Kidney tubule cell (primary cell): ENCODE measurements around the gene HOXC4.
"Not testable (repeated sequence)": the region's sequence is repeated elsewhere in the genome, so short reads cannot be mapped to it uniquely, and the experiment has no call there.

Source experiments
- DNase-seq: peaks from one replicate; pipeline ENCODE4 v3.0.0-alpha.2; 2018; ENCODE audit warnings: low spot score

Gene HOXC4

GRCh38 chr12:54058128-54058768 is 4.6 kb downstream of the HOXC4 start:
- no peak for DNase-seq

GRCh38 chr12:54059668-54060067 is 6.0 kb downstream of the HOXC4 start:
- DNase-seq = no peak

- DNase-seq = no peak
These were observed 6.7 kb downstream of the HOXC4 start for GRCh38 chr12:54060174-54060974.

GRCh38 chr12:54060975-54061778 is 7.5 kb downstream of the HOXC4 start:
- peak; percentile 17 for DNase-seq

GRCh38 chr12:54065677-54066076 is 12.0 kb downstream of the HOXC4 start:
- no peak for DNase-seq

- peak; percentile 10 for DNase-seq
These were observed 12.8 kb downstream of the HOXC4 start for GRCh38 chr12:54066408-54066807.

GRCh38 chr12:54068418-54069070 is 14.9 kb downstream of the HOXC4 start:
- DNase-seq = peak; percentile 45

GRCh38 chr12:54071942-54072341 is 18.3 kb downstream of the HOXC4 start:
- DNase-seq = no peak

GRCh38 chr12:54074308-54074707 is 20.7 kb downstream of the HOXC4 start:
- DNase-seq = no peak

GRCh38 chr12:54075409-54075808 is 21.8 kb downstream of the HOXC4 start:
- DNase-seq = no peak

- no peak for DNase-seq
These were observed 22.3 kb downstream of the HOXC4 start for GRCh38 chr12:54075974-54076373.

- DNase-seq = peak; percentile 22
These were observed 24.2 kb downstream of the HOXC4 start for GRCh38 chr12:54077843-54078242.

- DNase-seq = peak; percentile 22
These were observed 25.5 kb downstream of the HOXC4 start for GRCh38 chr12:54079115-54079514.

- DNase-seq = peak; percentile 37
These were observed 26.6 kb downstream of the HOXC4 start for GRCh38 chr12:54080008-54080924.

- DNase-seq = peak; percentile 51
These were observed 27.4 kb downstream of the HOXC4 start for GRCh38 chr12:54081053-54081514.

GRCh38 chr12:54081581-54082396 is 28.2 kb downstream of the HOXC4 start:
- DNase-seq = peak; percentile 53

GRCh38 chr12:54082397-54082892 is 28.8 kb downstream of the HOXC4 start:
- DNase-seq = peak; percentile 53

- DNase-seq = not testable (repeated sequence)
These were observed 34.4 kb downstream of the HOXC4 start for GRCh38 chr12:54088011-54088410.

- DNase-seq = not testable (repeated sequence)
These were observed 35.8 kb downstream of the HOXC4 start for GRCh38 chr12:54089465-54089864.

GRCh38 chr12:54090312-54090711 is 36.7 kb downstream of the HOXC4 start:
- DNase-seq = not testable (repeated sequence)
